ENCODE measurements around the gene LCNL1. TPM values are rescaled to one million over a fixed set of nuclear protein-coding genes. Genes with fewer than 3 reads are reported as not detected.

The LCNL1 gene
- total RNA-seq, 1 donor from 2014 or later, result 0.45 TPM

GRCh38 chr9:136955202-136955942, 27.4 kb upstream of the LCNL1 start:
- Histone ChIP-seq H3K27me3 (ENCODE audit: insufficient read depth, low read length) (no peaks in the 10 kb centered on the region), H3K36me3 (ENCODE audit: insufficient read depth, low read length) (no peaks in the 10 kb centered on the region), H3K27ac (ENCODE audit: low read depth, low read length) (no peak overlapping the region), H3K4me1 (ENCODE audit: insufficient read depth, low read length) (peaks cover 3% of the 10 kb centered on the region), H3K4me3 (ENCODE audit: insufficient read depth, low read depth, low read length) (no peak overlapping the region), H4K20me1 (ENCODE audit: insufficient read depth, low read length) (no peaks in the 10 kb centered on the region), H3K4me2 (ENCODE audit: low read length) (no peak overlapping the region), H3K79me2 (ENCODE audit: insufficient read depth, low read length) (no peaks in the 10 kb centered on the region), H3K9me3 (ENCODE audit: insufficient read depth, low read depth, low read length) (no peaks in the 10 kb centered on the region), H3K9ac (ENCODE audit: low read length) (no peak overlapping the region), H2AFZ (ENCODE audit: low read depth, low read length) (no peak overlapping the region)
- DNase-seq (ENCODE audit: low read depth) (no peak), FAIRE-seq (no peak)
- Mint-ChIP-seq H3K4me1 (ENCODE audit: low read depth, unreplicated experiment) (peaks cover 3% of the 10 kb centered on the region), H3K36me3 (ENCODE audit: low read depth, unreplicated experiment) (no peaks in the 10 kb centered on the region), H3K27me3 (ENCODE audit: low read depth, unreplicated experiment) (peaks cover 12% of the 10 kb centered on the region), H3K4me3 (ENCODE audit: unreplicated experiment) (no peak overlapping the region), H3K27ac (ENCODE audit: unreplicated experiment) (no peak overlapping the region), H3K9me3 (ENCODE audit: unreplicated experiment) (peaks cover 3% of the 10 kb centered on the region)
- TF ChIP-seq, protein P1, sequence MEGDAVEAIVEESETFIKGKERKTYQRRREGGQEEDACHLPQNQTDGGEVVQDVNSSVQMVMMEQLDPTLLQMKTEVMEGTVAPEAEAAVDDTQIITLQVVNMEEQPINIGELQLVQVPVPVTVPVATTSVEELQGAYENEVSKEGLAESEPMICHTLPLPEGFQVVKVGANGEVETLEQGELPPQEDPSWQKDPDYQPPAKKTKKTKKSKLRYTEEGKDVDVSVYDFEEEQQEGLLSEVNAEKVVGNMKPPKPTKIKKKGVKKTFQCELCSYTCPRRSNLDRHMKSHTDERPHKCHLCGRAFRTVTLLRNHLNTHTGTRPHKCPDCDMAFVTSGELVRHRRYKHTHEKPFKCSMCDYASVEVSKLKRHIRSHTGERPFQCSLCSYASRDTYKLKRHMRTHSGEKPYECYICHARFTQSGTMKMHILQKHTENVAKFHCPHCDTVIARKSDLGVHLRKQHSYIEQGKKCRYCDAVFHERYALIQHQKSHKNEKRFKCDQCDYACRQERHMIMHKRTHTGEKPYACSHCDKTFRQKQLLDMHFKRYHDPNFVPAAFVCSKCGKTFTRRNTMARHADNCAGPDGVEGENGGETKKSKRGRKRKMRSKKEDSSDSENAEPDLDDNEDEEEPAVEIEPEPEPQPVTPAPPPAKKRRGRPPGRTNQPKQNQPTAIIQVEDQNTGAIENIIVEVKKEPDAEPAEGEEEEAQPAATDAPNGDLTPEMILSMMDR (IDR thresholded peaks at IDR 0.05; ENCODE audit: insufficient read depth, low read depth, low read length), result no peak
- no peak for TF ChIP-seq EZH2 (IDR thresholded peaks at IDR 0.05; ENCODE audit: insufficient read depth, low read length)

DNA sequence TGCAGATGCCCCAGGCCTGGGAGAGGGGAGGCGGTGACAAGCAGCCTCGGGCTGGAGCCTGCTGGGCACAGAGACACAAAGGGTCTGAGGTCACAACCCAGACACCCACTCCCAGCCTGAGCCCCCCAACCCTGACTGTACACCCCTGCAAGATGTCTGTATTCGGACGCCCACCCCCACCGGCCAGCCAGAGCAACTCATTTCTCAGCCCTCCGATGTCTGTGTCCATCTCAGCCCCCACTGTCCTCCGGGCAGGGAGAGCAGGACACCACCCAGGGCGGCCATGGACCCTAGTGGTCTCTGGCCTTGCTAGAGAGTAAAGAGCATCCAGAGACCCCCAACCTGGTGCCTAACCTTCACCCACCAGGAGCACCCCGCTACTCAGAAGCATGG, 26.9 kb upstream of the LCNL1 start:
- H3K4me3 ChIP-seq (ENCODE audit: insufficient read depth, low read depth, low read length), result no peak overlapping the region
- no peak overlapping the region for H3K9ac ChIP-seq (ENCODE audit: low read length)
- no peaks in the 10 kb centered on the region for H3K36me3 ChIP-seq (ENCODE audit: insufficient read depth, low read length)
- H2AFZ ChIP-seq (ENCODE audit: low read depth, low read length), result no peak overlapping the region
- TF ChIP-seq, protein P1 (IDR thresholded peaks at IDR 0.05; ENCODE audit: insufficient read depth, low read depth, low read length), result no peak
- TF ChIP-seq EZH2 (IDR thresholded peaks at IDR 0.05; ENCODE audit: insufficient read depth, low read length), result no peak
- no peak for DNase-seq (ENCODE audit: low read depth)
- H3K4me2 ChIP-seq (ENCODE audit: low read length), result no peak overlapping the region
- H3K36me3 Mint-ChIP-seq (ENCODE audit: low read depth, unreplicated experiment), result no peaks in the 10 kb centered on the region
- no peak overlapping the region for H3K4me3 Mint-ChIP-seq (ENCODE audit: unreplicated experiment)
- H3K9me3 Mint-ChIP-seq (ENCODE audit: unreplicated experiment), result peaks cover 3% of the 10 kb centered on the region
- no peaks in the 10 kb centered on the region for H4K20me1 ChIP-seq (ENCODE audit: insufficient read depth, low read length)
- no peak overlapping the region for H3K27ac ChIP-seq (ENCODE audit: low read depth, low read length)
- H3K27ac Mint-ChIP-seq (ENCODE audit: unreplicated experiment), result no peak overlapping the region
- no peaks in the 10 kb centered on the region for H3K4me1 ChIP-seq (ENCODE audit: insufficient read depth, low read length)
- peaks cover 5% of the 10 kb centered on the region for H3K4me1 Mint-ChIP-seq (ENCODE audit: low read depth, unreplicated experiment)
- H3K27me3 ChIP-seq (ENCODE audit: insufficient read depth, low read length), result no peaks in the 10 kb centered on the region
- no peaks in the 10 kb centered on the region for H3K9me3 ChIP-seq (ENCODE audit: insufficient read depth, low read depth, low read length)
- no peak for FAIRE-seq
- H3K27me3 Mint-ChIP-seq (ENCODE audit: low read depth, unreplicated experiment), result peaks cover 12% of the 10 kb centered on the region
- H3K79me2 ChIP-seq (ENCODE audit: insufficient read depth, low read length), result no peaks in the 10 kb centered on the region

DNA sequence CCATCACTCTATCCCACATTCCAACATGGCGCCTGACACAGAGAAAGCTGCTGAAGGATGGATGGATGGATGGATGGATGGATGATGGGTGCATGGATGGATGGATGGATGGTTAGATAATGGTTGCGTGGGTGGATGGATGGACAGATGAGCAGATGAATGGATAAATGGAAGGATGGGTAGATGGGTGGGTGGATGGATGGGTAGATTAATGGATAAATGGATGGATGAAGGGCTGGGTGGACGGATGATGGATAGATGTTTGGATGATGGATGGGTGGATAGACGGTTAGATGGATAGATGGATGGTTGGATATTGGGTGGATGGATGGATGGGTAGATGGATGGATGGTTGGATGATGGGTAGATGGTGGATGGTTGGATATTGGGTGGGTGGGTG, 26.2 kb upstream of the LCNL1 start:
- H3K4me2 ChIP-seq (ENCODE audit: low read length), result no peak overlapping the region
- H3K9ac ChIP-seq (ENCODE audit: low read length), result no peak overlapping the region
- no peak overlapping the region for H3K27ac ChIP-seq (ENCODE audit: low read depth, low read length)
- H3K36me3 ChIP-seq (ENCODE audit: insufficient read depth, low read length), result no peaks in the 10 kb centered on the region
- H3K27me3 Mint-ChIP-seq (ENCODE audit: low read depth, unreplicated experiment), result peaks cover 12% of the 10 kb centered on the region
- H3K4me3 ChIP-seq (ENCODE audit: insufficient read depth, low read depth, low read length), result no peak overlapping the region
- no peak overlapping the region for H2AFZ ChIP-seq (ENCODE audit: low read depth, low read length)
- DNase-seq (ENCODE audit: low read depth) (no peak), FAIRE-seq (no peak)
- no peaks in the 10 kb centered on the region for H3K36me3 Mint-ChIP-seq (ENCODE audit: low read depth, unreplicated experiment)
- H4K20me1 ChIP-seq (ENCODE audit: insufficient read depth, low read length), result no peaks in the 10 kb centered on the region
- H3K4me3 Mint-ChIP-seq (ENCODE audit: unreplicated experiment), result no peak overlapping the region
- no peaks in the 10 kb centered on the region for H3K9me3 ChIP-seq (ENCODE audit: insufficient read depth, low read depth, low read length)
- no peak overlapping the region for H3K27ac Mint-ChIP-seq (ENCODE audit: unreplicated experiment)
- H3K27me3 ChIP-seq (ENCODE audit: insufficient read depth, low read length), result no peaks in the 10 kb centered on the region
- TF ChIP-seq, protein P1 (IDR thresholded peaks at IDR 0.05; ENCODE audit: insufficient read depth, low read depth, low read length), result no peak
- no peak for TF ChIP-seq EZH2 (IDR thresholded peaks at IDR 0.05; ENCODE audit: insufficient read depth, low read length)
- H3K4me1 Mint-ChIP-seq (ENCODE audit: low read depth, unreplicated experiment), result peaks cover 5% of the 10 kb centered on the region
- no peaks in the 10 kb centered on the region for H3K79me2 ChIP-seq (ENCODE audit: insufficient read depth, low read length)
- peaks cover 3% of the 10 kb centered on the region for H3K9me3 Mint-ChIP-seq (ENCODE audit: unreplicated experiment)
- no peaks in the 10 kb centered on the region for H3K4me1 ChIP-seq (ENCODE audit: insufficient read depth, low read length)

All from astrocyte (in vitro differentiated cells and primary cell).